PC-9 (cell line): ENCODE results near the gene BARD1.

Experiments
- EZH2 ChIP-seq: fragments of 200-600 bp; sonication (generic); IDR thresholded peaks from 2 replicates; pipeline ENCODE4 v1.8.0; 2017; ENCODE audit warnings: antibody characterized with exemption, low read depth
- TF ChIP-seq, protein P1 (sequence below): fragments of 200-600 bp; sonication (generic); conservative IDR thresholded peaks from 2 replicates; pipeline ENCODE4 v1.6.1; 2017; ENCODE audit warnings: mixed run types, antibody characterized with exemption, mild to moderate bottlenecking, moderate library complexity

- TF ChIP-seq, protein P1, sequence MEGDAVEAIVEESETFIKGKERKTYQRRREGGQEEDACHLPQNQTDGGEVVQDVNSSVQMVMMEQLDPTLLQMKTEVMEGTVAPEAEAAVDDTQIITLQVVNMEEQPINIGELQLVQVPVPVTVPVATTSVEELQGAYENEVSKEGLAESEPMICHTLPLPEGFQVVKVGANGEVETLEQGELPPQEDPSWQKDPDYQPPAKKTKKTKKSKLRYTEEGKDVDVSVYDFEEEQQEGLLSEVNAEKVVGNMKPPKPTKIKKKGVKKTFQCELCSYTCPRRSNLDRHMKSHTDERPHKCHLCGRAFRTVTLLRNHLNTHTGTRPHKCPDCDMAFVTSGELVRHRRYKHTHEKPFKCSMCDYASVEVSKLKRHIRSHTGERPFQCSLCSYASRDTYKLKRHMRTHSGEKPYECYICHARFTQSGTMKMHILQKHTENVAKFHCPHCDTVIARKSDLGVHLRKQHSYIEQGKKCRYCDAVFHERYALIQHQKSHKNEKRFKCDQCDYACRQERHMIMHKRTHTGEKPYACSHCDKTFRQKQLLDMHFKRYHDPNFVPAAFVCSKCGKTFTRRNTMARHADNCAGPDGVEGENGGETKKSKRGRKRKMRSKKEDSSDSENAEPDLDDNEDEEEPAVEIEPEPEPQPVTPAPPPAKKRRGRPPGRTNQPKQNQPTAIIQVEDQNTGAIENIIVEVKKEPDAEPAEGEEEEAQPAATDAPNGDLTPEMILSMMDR = no peak
- no peak for TF ChIP-seq EZH2
These were observed 35.4 kb downstream of the BARD1 start for GRCh38 chr2:214774108-214774507.
